ACC112 (cell line): Measurements from ENCODE around the gene NRG4.
"Not testable (repeated sequence)": the region's sequence is repeated elsewhere in the genome, so short reads cannot be mapped to it uniquely, and the experiment has no call there.

ENCODE experiments used
- H2AFZ ChIP-seq: fragments of 200-600 bp; sonication (generic); one replicate; pipeline ENCODE4 v1.6.0; 2017; ENCODE audit warnings: antibody characterized with exemption, low read length; ENCODE audit not compliant: unreplicated experiment
- H3K27ac ChIP-seq: fragments of 200-600 bp; sonication (generic); 2 replicates; pipeline ENCODE4 v1.5.1; 2014; ENCODE audit warnings: low read depth, mild to moderate bottlenecking, antibody characterized with exemption, low read length, moderate library complexity
- H3K27me3 ChIP-seq: fragments of 200-600 bp; sonication (generic); 2 replicates; pipeline ENCODE4 v1.6.1; 2014; ENCODE audit warnings: mild to moderate bottlenecking, antibody characterized with exemption, low read length, moderate library complexity, mixed read lengths; ENCODE audit not compliant: insufficient read depth
- H3K36me3 ChIP-seq: fragments of 200-600 bp; sonication (generic); 2 replicates; pipeline ENCODE4 v1.6.1; 2016; ENCODE audit warnings: mild to moderate bottlenecking, antibody characterized with exemption, low read length, moderate library complexity, mixed read lengths; ENCODE audit not compliant: insufficient read depth
- H3K4me1 ChIP-seq: fragments of 200-600 bp; sonication (generic); one replicate; pipeline ENCODE4 v1.6.1; 2016; ENCODE audit warnings: low read length, mixed read lengths; ENCODE audit not compliant: insufficient read depth, unreplicated experiment, control insufficient read depth
- H3K4me3 ChIP-seq: fragments of 200-600 bp; sonication (generic); 2 replicates; pipeline ENCODE4 v1.5.1; 2014; ENCODE audit warnings: mild to moderate bottlenecking, low read depth, low read length
- H3K79me2 ChIP-seq: fragments of 200-600 bp; sonication (generic); one replicate; pipeline ENCODE4 v1.6.0; 2016; ENCODE audit warnings: low read length; ENCODE audit not compliant: control insufficient read depth, unreplicated experiment, insufficient read depth

Gene NRG4

GRCh38 chr15:76011627-76012551, at the start of gene NRG4:
TSS of gene NRG4 (minus strand) at chr15:76012424. CDS start at chr15:76011230, 1,194 bp downstream.
- Histone ChIP-seq H3K27me3 (peaks cover 12% of the 10 kb centered on the region), H3K4me3 (peak within 1 kb of the TSS; percentile 44), H3K79me2 (no peaks in the 10 kb centered on the region), H3K36me3 (no peaks in the 10 kb centered on the region), H3K27ac (no peak within 1 kb of the TSS), H3K4me1 (no peaks in the 10 kb centered on the region), H2AFZ (no peak within 1 kb of the TSS)

- Histone ChIP-seq H3K4me1 (peaks cover 12% of the 10 kb centered on the region), H3K27me3 (peaks cover 91% of the 10 kb centered on the region), H3K36me3 (no peaks in the 10 kb centered on the region), H3K4me3 (no peak overlapping the region), H2AFZ (no peak overlapping the region), H3K27ac (no peak overlapping the region), H3K79me2 (no peaks in the 10 kb centered on the region)
Observed at GRCh38 chr15:76061700-76062099, 49.5 kb upstream of the NRG4 start.

- no peaks in the 10 kb centered on the region for H3K79me2 ChIP-seq
- no peak overlapping the region for H2AFZ ChIP-seq
- peaks cover 84% of the 10 kb centered on the region for H3K27me3 ChIP-seq
- H3K4me1 ChIP-seq = peaks cover 12% of the 10 kb centered on the region
- H3K36me3 ChIP-seq = no peaks in the 10 kb centered on the region
- H3K27ac ChIP-seq = no peak overlapping the region
- H3K4me3 ChIP-seq = peak overlapping the region; percentile 70
Observed at GRCh38 chr15:76060118-76060989, 48.1 kb upstream of the NRG4 start.

GRCh38 chr15:76059320-76060117, 47.3 kb upstream of the NRG4 start, which contains the start of gene TMEM266:
TSS of gene TMEM266 (plus strand) at chr15:76059985. CDS start at chr15:76134264, 74,279 bp downstream.
- Histone ChIP-seq H2AFZ (peak within 1 kb of the TSS; percentile 89), H3K4me3 (peak within 1 kb of the TSS; percentile 78), H3K36me3 (no peaks in the 10 kb centered on the region), H3K27me3 (peaks cover 76% of the 10 kb centered on the region), H3K4me1 (peaks cover 12% of the 10 kb centered on the region), H3K79me2 (no peaks in the 10 kb centered on the region), H3K27ac (no peak within 1 kb of the TSS)

GRCh38 chr15:76058714-76059319, 46.6 kb upstream of the NRG4 start:
- Histone ChIP-seq H3K36me3 (no peaks in the 10 kb centered on the region), H3K27me3 (peaks cover 69% of the 10 kb centered on the region), H3K4me3 (peak overlapping the region; percentile 78), H3K27ac (no peak overlapping the region), H2AFZ (peak overlapping the region; percentile 89), H3K4me1 (peaks cover 12% of the 10 kb centered on the region), H3K79me2 (no peaks in the 10 kb centered on the region)

GRCh38 chr15:76057332-76058000, 45.2 kb upstream of the NRG4 start:
- Histone ChIP-seq H3K36me3 (no peaks in the 10 kb centered on the region), H3K4me1 (peaks cover 12% of the 10 kb centered on the region), H3K4me3 (peak overlapping the region; percentile 76), H3K27me3 (peaks cover 59% of the 10 kb centered on the region), H3K79me2 (no peaks in the 10 kb centered on the region), H2AFZ (peak overlapping the region; percentile 77), H3K27ac (no peak overlapping the region)

- Histone ChIP-seq H3K27me3 (peaks cover 54% of the 10 kb centered on the region), H3K27ac (no peak overlapping the region), H3K79me2 (no peaks in the 10 kb centered on the region), H3K36me3 (no peaks in the 10 kb centered on the region), H2AFZ (no peak overlapping the region), H3K4me1 (peaks cover 12% of the 10 kb centered on the region), H3K4me3 (peak overlapping the region; percentile 76)
Observed at GRCh38 chr15:76056931-76057330, 44.7 kb upstream of the NRG4 start.

GRCh38 chr15:76054201-76054600, 42.0 kb upstream of the NRG4 start:
- H2AFZ ChIP-seq, H3K27ac ChIP-seq, H3K4me3 ChIP-seq, H3K36me3 ChIP-seq, H3K79me2 ChIP-seq: not testable (repeated sequence)
- Histone ChIP-seq H3K27me3 (peaks cover 35% of the 10 kb centered on the region), H3K4me1 (peaks cover 11% of the 10 kb centered on the region)

GRCh38 chr15:76038512-76038911, 26.3 kb upstream of the NRG4 start:
- no peaks in the 10 kb centered on the region for H3K36me3 ChIP-seq
- H3K27me3 ChIP-seq = peaks cover 95% of the 10 kb centered on the region
- H3K79me2 ChIP-seq = no peaks in the 10 kb centered on the region
- no peak overlapping the region for H3K27ac ChIP-seq
- no peak overlapping the region for H2AFZ ChIP-seq
- no peaks in the 10 kb centered on the region for H3K4me1 ChIP-seq
- no peak overlapping the region for H3K4me3 ChIP-seq
